NB4 (cell line): ENCODE measurements around the gene RAD51B.

Experiments used
- CTCF ChIP-seq: IDR thresholded peaks from one replicate; pipeline ENCODE4 v1.5.1; 2012; ENCODE audit warnings: low read depth, low read length
- TF ChIP-seq, protein P1 (sequence below): IDR thresholded peaks from 2 replicates; pipeline ENCODE4 v1.6.1; 2011; ENCODE audit warnings: low read depth, low read length

GRCh38 chr14:68181519-68182326 lies 362.1 kb downstream of the RAD51B start:
- TF ChIP-seq, protein P1, sequence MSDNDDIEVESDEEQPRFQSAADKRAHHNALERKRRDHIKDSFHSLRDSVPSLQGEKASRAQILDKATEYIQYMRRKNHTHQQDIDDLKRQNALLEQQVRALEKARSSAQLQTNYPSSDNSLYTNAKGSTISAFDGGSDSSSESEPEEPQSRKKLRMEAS: no peak
- no peak for TF ChIP-seq CTCF
